ENCODE results near the gene RP2.

Gene RP2

DNA sequence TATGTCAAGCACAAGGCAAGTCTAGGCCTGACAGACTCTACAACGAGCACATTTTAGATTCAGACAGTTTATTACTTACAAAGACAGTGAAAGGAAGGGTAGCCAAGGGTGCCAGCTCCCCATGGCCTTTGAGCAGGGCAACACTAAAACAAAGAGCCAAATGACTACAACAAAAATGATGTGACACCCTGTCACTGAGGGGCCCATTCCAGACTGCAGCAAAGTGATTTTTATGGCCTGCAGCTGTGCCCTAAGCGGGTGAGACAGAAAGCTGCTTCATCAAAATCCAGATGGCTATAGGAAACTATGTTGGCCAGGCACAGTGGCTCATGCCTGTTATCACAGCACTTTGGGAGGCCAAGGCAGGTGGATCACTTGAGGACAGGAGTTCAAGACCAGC lies 13.4 kb upstream of the RP2 start:
- no peak for DNase-seq (ENCODE audit: low read depth)
- TF ChIP-seq, protein P1, sequence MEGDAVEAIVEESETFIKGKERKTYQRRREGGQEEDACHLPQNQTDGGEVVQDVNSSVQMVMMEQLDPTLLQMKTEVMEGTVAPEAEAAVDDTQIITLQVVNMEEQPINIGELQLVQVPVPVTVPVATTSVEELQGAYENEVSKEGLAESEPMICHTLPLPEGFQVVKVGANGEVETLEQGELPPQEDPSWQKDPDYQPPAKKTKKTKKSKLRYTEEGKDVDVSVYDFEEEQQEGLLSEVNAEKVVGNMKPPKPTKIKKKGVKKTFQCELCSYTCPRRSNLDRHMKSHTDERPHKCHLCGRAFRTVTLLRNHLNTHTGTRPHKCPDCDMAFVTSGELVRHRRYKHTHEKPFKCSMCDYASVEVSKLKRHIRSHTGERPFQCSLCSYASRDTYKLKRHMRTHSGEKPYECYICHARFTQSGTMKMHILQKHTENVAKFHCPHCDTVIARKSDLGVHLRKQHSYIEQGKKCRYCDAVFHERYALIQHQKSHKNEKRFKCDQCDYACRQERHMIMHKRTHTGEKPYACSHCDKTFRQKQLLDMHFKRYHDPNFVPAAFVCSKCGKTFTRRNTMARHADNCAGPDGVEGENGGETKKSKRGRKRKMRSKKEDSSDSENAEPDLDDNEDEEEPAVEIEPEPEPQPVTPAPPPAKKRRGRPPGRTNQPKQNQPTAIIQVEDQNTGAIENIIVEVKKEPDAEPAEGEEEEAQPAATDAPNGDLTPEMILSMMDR (conservative IDR thresholded peaks at IDR 0.05; ENCODE audit: low read length), result no peak
- no peak overlapping the region for H3K4me3 ChIP-seq (ENCODE audit: low read length)

DNA sequence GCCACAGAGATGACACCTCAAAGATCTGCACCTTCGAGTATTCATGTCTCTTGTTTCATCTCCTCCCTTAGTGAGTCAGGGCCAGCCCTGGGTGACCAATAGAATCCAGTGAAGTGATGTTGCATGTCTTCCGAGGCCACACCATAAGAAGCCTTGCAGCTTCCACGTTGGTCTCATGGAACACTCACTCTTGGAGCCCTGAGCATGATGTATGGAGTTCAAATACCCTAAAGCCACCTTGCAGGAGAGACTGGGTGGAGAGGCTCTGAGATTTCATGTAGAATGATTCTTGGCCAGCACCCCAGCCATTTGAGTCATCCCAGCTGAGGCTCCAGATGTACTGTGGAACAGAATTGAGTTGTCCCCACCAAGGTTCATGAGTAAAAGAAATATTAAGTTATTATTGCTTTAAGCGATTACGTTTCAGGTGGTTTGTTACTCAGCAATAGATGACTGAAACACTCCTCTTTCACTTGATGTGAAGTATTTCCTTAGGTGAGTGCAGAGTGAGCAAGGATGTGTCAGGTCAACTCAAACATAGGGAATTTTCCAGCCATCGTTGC lies 5.0 kb upstream of the RP2 start:
- TF ChIP-seq, protein P1 (conservative IDR thresholded peaks at IDR 0.05; ENCODE audit: low read length), result no peak
- peak; percentile 35 for DNase-seq (ENCODE audit: low read depth)
- H3K4me3 ChIP-seq (ENCODE audit: low read length), result no peak overlapping the region

DNA sequence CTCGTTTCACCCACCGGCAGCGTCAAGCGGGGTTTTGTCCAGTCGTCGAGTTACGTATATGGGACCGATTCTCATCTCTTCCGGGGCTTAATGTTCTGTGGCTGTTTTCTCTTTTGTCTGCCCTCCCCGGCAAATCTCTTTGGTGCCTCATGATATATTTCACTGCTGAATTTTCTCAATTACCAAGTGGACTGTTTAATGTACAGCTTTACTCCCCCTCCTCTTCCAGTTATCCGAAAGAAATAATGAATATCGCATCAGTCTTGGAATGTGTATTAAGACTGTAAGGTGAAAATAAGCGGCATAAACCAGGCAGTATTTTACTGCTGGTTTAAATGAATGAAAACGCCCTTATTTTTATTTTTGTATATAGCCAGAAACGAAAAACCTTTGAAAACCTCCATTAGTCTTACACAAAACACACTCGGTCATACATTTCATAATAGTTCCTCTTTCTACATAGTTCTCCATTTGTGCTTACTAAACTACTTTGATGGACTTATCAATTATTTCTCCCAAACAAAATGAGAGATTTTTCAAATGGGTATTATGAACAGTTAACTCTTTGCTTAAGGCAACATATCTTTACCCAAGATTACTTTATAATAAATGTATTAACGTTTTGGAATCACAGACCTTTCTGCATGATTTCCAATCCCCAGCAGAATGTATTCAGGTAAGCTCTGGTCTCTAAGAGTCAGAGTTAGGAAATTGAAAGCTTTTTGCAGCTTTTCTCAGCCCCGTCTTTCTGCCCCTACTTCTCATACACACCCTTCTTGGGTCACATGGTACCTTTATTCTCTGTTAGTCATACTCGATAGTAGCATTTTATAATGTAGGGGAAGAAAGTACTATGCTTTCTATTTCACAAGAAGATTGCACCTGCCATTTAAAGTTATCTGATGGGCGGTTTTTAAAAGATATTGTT lies 979 bp downstream of the RP2 start:
- TF ChIP-seq, protein P1 (conservative IDR thresholded peaks at IDR 0.05; ENCODE audit: low read length), result no peak

DNA sequence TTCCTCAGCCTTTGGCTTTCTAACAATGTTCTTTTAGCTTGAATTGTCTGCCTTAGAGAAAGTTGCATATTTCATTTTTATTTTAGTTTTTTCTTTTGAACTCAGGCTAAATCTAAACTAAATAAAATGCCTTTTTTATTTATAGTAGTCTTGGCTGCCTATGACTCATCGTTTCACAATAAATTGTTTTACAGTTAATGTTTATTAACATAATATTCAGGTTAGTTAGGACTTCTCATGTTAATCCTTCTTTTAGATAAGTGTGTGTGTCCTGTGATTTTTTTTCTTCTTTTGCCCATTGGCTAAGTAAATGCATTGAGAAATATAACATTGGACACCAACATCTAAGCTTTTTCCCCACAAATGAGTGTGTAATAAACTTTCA lies 1.6 kb downstream of the RP2 start:
- DNase-seq (ENCODE audit: low read depth), result no peak
- TF ChIP-seq, protein P1 (conservative IDR thresholded peaks at IDR 0.05; ENCODE audit: low read length), result no peak
- H3K4me3 ChIP-seq (ENCODE audit: low read length), result peak overlapping the region; percentile 78

More for the DNA sequence above, 979 bp downstream of the RP2 start:
- DNase-seq (ENCODE audit: low read depth), result no peak
- H3K4me3 ChIP-seq (ENCODE audit: low read length), result peak overlapping the region; percentile 78

GRCh38 chrX:46838974-46839480 lies 2.2 kb downstream of the RP2 start:
- H3K4me3 ChIP-seq (ENCODE audit: low read length), result no peak overlapping the region
- peak; percentile 51 for DNase-seq (ENCODE audit: low read depth)

DNA sequence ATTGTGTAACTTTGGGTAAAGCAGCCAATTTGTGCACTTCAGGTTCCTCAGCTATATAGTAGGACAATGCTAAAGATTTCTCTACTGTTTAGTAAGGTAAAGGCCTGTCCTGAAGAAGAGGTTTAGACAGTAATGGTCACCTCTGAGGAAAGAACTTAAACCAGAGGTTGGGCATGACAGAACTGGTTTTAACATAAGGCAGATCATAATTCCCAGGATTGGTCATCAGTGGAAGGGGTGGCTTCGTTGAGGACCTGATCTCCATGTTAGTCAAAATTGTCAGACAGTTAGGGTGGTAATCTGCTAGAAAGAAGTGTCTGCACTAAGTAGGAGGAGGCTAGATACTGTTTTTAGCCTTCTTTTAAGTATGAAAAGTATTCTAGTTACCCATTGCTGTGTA lies 4.1 kb downstream of the RP2 start:
- no peak for DNase-seq (ENCODE audit: low read depth)
- H3K4me3 ChIP-seq (ENCODE audit: low read length), result no peak overlapping the region
- TF ChIP-seq, protein P1 (conservative IDR thresholded peaks at IDR 0.05; ENCODE audit: low read length), result no peak

More at GRCh38 chrX:46838974-46839480, 2.2 kb downstream of the RP2 start:
- TF ChIP-seq, protein P1 (conservative IDR thresholded peaks at IDR 0.05; ENCODE audit: low read length), result no peak

Measured in AG10803 (cell line).